Measurements from ENCODE around the gene SNRK.

Gene SNRK

DNA sequence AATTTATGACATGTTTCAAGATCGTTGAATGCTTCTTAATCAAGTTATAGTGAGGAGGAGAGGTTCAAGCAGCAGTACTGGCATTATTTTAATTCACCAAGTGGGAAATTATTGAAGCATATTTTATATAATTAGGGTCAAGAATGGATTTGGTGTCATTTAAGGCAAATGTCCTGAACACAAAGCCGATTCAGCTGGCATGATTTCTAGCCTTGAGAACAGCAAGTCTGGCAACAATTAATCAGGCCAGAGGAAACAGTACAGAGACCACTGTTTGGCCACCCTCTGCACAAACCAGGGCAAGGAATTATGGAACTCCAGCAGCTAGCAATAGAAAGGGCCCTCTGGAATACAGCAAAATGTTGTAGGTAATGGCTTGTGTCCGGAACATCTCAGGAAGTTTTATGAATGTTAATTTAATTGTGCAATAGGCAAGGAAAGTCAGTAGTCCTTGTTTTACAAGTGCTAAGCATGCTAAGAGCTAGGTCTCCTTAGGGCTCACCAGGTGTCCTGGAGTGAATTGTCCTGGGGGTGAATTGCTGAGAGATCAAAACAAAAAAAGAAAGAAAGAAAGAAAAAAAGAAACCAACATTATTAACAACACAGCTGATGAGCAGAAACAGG, 38.7 kb upstream of the SNRK start:
- no peak overlapping the region for H3K4me3 ChIP-seq (replicated peaks; ENCODE audit: low read depth, low read length)
- DNase-seq (ENCODE audit: low read depth) = no peak
- no peak for TF ChIP-seq CTCF (IDR thresholded peaks at IDR 0.05; ENCODE audit: low read length, missing control alignments)

- no peak for DNase-seq (ENCODE audit: low read depth)
- H3K4me3 ChIP-seq (replicated peaks; ENCODE audit: low read depth, low read length) = no peak overlapping the region
- no peak for TF ChIP-seq CTCF (IDR thresholded peaks at IDR 0.05; ENCODE audit: low read length, missing control alignments)
Measured at GRCh38 chr3:43248185-43248583, 38.2 kb upstream of the SNRK start.

DNA sequence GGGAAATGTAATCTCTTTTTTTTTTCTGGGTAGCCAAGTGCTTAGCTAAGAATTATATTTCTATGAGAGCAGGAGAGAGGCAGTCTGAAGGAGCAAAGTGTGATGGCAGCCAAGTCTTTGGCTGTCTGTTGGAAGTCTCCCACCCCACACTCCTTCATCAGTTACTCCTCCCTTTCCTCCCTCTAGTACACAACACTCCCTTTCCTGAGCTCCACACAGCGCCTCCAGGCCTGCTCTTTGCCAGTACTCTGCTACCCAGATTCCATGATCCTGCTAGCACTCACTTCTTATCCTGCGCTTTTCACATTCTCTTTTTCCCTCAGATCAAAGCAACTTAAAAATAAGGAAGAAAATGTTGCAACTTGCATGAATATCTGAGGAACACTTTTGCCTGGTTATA, 37.4 kb upstream of the SNRK start:
- TF ChIP-seq CTCF (IDR thresholded peaks at IDR 0.05; ENCODE audit: low read length, missing control alignments) = no peak
- H3K4me3 ChIP-seq (replicated peaks; ENCODE audit: low read depth, low read length) = no peak overlapping the region
- peak; percentile 46 for DNase-seq (ENCODE audit: low read depth)

- H3K4me3 ChIP-seq (replicated peaks; ENCODE audit: low read depth, low read length) = no peak overlapping the region
- DNase-seq (ENCODE audit: low read depth) = no peak
- no peak for TF ChIP-seq CTCF (IDR thresholded peaks at IDR 0.05; ENCODE audit: low read length, missing control alignments)
Measured at GRCh38 chr3:43249405-43249804, 36.9 kb upstream of the SNRK start.

- TF ChIP-seq CTCF (IDR thresholded peaks at IDR 0.05; ENCODE audit: low read length, missing control alignments) = no peak
- H3K4me3 ChIP-seq (replicated peaks; ENCODE audit: low read depth, low read length) = no peak overlapping the region
- no peak for DNase-seq (ENCODE audit: low read depth)
Measured at GRCh38 chr3:43253294-43253693, 33.0 kb upstream of the SNRK start.

DNA sequence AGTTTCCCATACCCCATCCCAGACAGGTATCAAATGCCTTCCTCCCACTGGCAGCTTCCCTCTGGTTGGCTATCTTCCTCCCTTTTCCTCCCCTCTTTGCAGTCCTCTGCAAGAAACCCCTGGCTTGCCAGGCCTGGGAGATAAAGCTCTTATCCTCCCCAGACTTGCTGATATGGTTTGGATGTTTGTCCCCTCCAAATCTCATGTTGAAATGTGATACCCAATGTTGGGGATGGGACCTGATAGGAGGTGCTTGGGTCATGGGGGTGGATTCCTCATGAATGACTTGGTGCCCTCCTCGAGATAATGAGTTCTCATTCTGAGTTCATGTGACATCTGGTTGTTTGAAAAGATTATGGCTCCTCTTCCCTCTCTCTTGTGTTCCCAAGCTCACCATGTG, 32.2 kb upstream of the SNRK start:
- no peak for TF ChIP-seq CTCF (IDR thresholded peaks at IDR 0.05; ENCODE audit: low read length, missing control alignments)
- no peak overlapping the region for H3K4me3 ChIP-seq (replicated peaks; ENCODE audit: low read depth, low read length)
- DNase-seq (ENCODE audit: low read depth) = no peak

DNA sequence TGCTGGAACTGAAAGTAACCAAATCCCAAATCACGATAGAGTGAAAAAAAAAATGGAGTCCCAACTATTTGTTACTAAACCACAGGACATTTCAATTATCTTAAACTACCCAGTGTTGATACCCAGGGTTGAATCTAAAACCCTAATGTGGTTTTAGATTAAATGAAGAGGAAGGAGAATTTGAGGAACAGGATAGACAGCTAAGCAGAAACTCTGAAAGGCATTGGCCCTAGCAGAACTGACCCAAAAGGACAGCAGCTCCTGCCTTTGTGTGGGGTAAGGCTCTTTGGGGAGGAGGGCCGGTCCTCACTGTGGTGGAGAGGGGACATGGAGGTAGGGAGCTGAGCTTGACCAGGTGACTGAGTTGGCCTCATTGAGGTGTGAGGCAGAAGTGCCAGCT, 30.7 kb upstream of the SNRK start:
- no peak overlapping the region for H3K4me3 ChIP-seq (replicated peaks; ENCODE audit: low read depth, low read length)
- TF ChIP-seq CTCF (IDR thresholded peaks at IDR 0.05; ENCODE audit: low read length, missing control alignments) = no peak
- DNase-seq (ENCODE audit: low read depth) = no peak
